GM19438 (cell line): Measurements from ENCODE around the gene INPP5B.

Experiments used
- ATAC-seq: cut with Tn5 transposase; IDR thresholded peaks from one replicate; pipeline ENCODE4 v1.9.1; 2021; ENCODE audit warnings: low read depth; ENCODE audit not compliant: unreplicated experiment

Gene INPP5B

GRCh38 chr1:37845049-37845646 lies 101.7 kb downstream of the INPP5B start:
- no peak for ATAC-seq

DNA sequence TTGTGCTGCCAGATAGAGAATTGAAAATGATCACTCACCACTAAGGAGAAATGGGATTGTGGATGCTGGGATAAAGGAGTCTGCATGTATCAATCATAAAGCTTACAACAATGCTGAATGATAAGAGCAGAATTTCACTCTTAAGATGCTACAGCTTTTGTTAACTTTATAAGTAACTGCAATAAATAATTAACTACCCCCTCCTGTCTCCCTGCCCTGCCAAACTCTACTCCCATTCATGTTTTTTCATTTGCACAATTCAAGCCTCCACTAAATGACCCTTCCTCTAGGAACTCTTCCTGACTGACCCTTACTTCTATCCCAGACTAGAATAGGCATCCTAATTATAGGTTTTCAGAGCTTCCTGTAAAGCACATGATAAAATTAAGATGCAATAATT lies 102.3 kb downstream of the INPP5B start:
- ATAC-seq: no peak

DNA sequence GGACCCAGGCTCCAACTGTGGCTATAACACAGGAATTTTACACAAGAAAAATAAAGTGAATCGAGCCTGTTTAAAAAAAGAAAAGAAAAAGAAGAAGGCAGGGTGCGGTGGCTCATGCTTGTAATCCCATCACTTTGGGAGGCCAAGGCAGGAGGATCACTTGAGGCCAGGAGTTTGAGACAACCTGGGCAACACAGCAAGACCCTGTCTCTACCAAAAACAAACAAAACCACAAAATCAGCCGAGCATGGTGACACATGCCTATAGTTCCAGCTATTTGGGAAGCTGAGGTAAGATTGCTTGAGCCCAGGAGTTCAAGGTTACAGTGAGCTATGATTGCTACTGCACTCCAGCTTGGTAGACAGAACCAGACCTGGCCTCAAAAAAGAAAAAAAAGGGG lies 105.2 kb downstream of the INPP5B start:
- no peak for ATAC-seq

- no peak for ATAC-seq
These were observed 106.1 kb downstream of the INPP5B start for GRCh38 chr1:37840711-37841110.

DNA sequence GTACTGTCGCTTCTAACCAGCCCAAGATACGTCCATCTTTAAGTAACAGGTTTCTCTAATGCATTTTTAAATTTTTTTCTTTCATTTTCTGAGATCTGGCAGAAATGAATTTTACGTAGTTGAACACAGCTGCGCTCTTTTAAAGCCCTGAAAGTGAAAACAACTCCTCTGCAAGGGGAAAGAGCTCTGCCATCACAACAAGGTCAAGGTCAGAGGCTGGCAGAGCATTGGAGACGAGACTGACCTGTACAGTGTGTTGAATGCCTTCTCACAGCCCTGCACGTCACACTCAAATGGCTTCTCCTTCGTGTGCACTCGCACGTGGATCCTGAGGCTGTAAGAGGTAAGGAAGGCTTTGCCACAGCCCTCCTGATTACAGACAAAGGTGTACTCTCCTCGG lies 107.2 kb downstream of the INPP5B start:
- ATAC-seq: no peak

DNA sequence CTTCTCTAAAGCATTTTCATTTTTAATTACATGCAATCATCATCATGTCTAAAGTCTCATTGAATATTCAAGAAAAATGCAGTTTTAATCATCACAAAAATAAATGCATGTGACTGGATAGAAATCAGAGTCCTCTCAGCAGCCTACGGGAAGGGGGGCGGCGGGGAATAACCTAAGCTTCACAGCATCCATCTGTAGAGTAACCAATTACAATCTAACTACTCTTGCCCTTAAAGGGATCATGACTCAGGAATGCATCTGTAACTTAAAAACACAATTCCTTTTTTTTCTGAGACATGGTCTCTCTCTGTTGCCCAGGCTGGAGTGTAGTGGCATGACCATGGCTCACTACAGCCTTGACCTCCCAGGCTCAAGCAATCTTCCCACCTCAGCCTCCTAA lies 110.1 kb downstream of the INPP5B start:
- no peak for ATAC-seq

GRCh38 chr1:37831809-37832208 lies 115.0 kb downstream of the INPP5B start:
- no peak for ATAC-seq

DNA sequence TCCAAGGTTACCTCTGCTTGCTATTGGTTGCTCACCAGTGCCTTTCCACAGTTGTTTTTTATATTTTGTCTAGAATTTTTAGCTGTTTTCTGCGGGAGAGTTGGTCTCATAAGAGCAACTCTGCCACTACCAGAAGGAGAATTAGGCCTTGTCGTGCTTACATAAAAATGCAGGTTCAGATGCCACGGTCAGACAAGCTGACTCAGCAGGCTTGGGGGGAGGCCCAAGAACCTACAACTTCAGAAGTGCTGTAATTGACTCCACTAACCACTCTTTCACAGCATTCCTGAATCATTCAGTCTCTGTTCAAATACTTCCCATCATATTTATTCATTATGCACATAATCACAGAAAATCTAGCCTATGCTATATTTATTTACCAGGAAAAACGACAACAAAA lies 115.7 kb downstream of the INPP5B start:
- no peak for ATAC-seq

- no peak for ATAC-seq
These were observed 118.3 kb downstream of the INPP5B start for GRCh38 chr1:37828410-37829074.

- ATAC-seq: no peak
These were observed 121.3 kb downstream of the INPP5B start for GRCh38 chr1:37825506-37825905.

DNA sequence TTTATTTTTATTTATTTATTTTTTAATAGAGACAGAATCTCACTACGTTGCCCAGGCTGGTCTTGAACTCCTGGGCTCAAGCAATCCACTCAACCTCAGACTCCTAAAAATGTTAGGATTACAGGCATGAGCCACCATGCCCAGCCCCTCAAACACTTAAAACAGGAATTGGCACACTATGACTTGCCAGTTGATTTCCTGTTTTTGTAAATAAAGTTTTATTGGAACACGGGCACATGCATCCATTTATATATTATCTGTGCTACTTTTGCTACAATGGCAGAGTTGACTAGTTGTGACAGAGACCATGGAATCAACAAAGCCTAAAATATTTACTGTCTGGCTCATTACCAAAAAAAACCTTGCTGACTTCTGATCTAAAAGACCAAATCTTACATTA lies 122.9 kb downstream of the INPP5B start:
- ATAC-seq: no peak

GRCh38 chr1:37822906-37823815 lies 123.7 kb downstream of the INPP5B start:
- ATAC-seq: no peak

GRCh38 chr1:37821481-37821880 lies 125.4 kb downstream of the INPP5B start:
- ATAC-seq: no peak

- ATAC-seq: no peak
These were observed 129.4 kb downstream of the INPP5B start for GRCh38 chr1:37817481-37817880.

DNA sequence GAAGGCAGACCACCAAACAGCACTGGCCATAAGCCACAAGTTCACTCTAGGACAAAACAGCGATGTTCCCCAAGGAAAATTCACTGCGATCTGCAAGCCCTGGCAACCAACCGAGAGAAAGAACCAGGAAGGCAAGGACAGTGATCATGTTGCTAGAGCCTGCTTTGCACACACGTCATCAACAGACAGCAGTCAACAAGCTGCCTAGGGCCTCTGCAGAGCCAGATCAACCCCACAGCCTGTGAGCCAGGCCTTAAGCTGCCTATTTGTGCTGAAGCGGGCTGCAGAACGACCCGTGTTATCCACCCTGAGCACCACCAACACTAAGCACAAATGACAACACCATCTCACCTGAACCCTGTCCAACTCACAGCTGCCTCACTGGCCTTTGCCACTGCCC lies 132.6 kb downstream of the INPP5B start:
- ATAC-seq: no peak

DNA sequence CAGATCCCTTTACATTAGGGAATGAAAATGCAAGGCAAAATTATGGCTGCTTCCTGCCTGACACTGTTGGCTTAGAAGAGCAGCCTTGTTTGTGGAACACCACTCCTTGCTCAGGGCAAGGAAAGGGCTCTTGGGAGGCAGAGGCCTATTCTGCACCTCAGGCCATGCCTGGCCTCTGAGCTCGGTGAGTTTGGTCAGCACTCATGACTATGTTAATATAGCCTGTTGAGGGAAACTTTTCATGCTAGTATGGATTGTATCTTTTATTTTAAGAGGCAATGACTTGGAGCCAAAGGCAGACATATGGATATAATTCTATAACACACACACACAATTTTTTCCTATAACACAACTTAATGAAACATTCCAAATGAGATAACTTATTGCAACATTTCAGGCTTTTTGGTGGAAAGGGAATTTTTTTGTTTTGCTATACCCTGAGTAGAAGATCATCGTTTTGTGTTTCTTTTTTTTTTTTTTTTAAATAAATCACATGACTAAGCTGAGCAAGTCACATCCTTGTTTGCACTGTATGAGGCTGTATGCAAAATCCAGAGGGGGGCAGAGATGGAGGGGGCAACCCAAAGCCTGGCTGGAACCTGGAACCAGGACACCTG lies 133.2 kb downstream of the INPP5B start:
- ATAC-seq: no peak

GRCh38 chr1:37811027-37811655 lies 135.7 kb downstream of the INPP5B start:
- ATAC-seq: no peak
